H1 (cell line): ENCODE data around the gene TMEM52B. TPM values are rescaled to one million over a fixed set of nuclear protein-coding genes. Genes with fewer than 3 reads are reported as not detected.

Experiments
- CTCF ChIA-PET: fragments of 300-600 bp; sonication (Branson Sonifier 250); formaldehyde crosslinking; loops from one replicate; lab custom pipeline; 2021; ENCODE audit not compliant: partially characterized antibody; lab: Charles Lee
- POLR2A ChIA-PET: fragments of 300-600 bp; sonication (Branson Sonifier 250); formaldehyde crosslinking; loops from one replicate; lab custom pipeline; 2021; ENCODE audit warnings: inconsistent platforms; ENCODE audit not compliant: partially characterized antibody; lab: Charles Lee
- DNase-seq, 2 experiments: peaks; one replicate each; pipeline versions ENCODE4 v3.0.0 to v3.0.0-alpha.2; 2010 to 2022; ENCODE audit warnings: low spot score in 2 of 2, low read depth in 1 of 2, mixed read lengths in 1 of 2
- FAIRE-seq: peaks from 2 replicates; lab custom pipeline; 2011; peaks lifted over from hg19 to GRCh38; lab: Jason Lieb, UNC
- H2AFZ ChIP-seq: 2 replicates; pipeline ENCODE4 v1.8.1; 2012; ENCODE audit warnings: low read length, inconsistent platforms
- H2AK5ac ChIP-seq: 2 replicates; pipeline ENCODE4 v1.6.1; 2013; ENCODE audit warnings: low read depth, low read length
- H2BK120ac ChIP-seq: replicated peaks from 2 replicates; pipeline ENCODE3; 2013; ENCODE audit warnings: low read depth, low read length, inconsistent platforms
- H2BK12ac ChIP-seq: 2 replicates; pipeline ENCODE4 v1.6.1; 2013; ENCODE audit warnings: low read depth, low read length
- H2BK15ac ChIP-seq: 2 replicates; pipeline ENCODE4 v1.6.1; 2013; ENCODE audit warnings: low read length
- H2BK20ac ChIP-seq: 2 replicates; pipeline ENCODE4 v1.6.1; 2013; ENCODE audit warnings: low read length
- H2BK5ac ChIP-seq: 2 replicates; pipeline ENCODE4 v1.6.1; 2013; ENCODE audit warnings: low read depth, low read length
- H3K14ac ChIP-seq: 2 replicates; pipeline ENCODE4 v1.6.1; 2013; ENCODE audit warnings: inconsistent platforms; ENCODE audit not compliant: insufficient read length
- H3K18ac ChIP-seq: 2 replicates; pipeline ENCODE4 v1.6.1; 2013; ENCODE audit warnings: low read length; ENCODE audit errors: extremely low read depth
- H3K23ac ChIP-seq: 2 replicates; pipeline ENCODE4 v1.6.1; 2013; ENCODE audit warnings: inconsistent platforms; ENCODE audit not compliant: insufficient read length
- H3K23me2 ChIP-seq: 2 replicates; pipeline ENCODE4 v1.6.1; 2013; ENCODE audit warnings: low read depth, low read length
- H3K27ac ChIP-seq: 2 replicates; pipeline ENCODE4 v1.6.1; 2011; ENCODE audit warnings: low read depth, low read length, inconsistent platforms
- H3K27me3 ChIP-seq, 4 experiments: replicated peaks in 1 of 4; 1 replicate in 1 of 4; 2 replicates in 3 of 4; pipeline versions ENCODE4 v1.6.1 to v1.8.1; 2011 to 2013; ENCODE audit warnings: low read length in 3 of 4, mild to moderate bottlenecking in 3 of 4, inconsistent platforms in 2 of 4, mixed read lengths in 2 of 4, moderate library complexity in 1 of 4; ENCODE audit not compliant: control insufficient read depth in 3 of 4, insufficient read depth in 3 of 4; ENCODE audit errors: extremely low read depth in 1 of 4
- H3K36me3 ChIP-seq, 4 experiments: 2 replicates each; pipeline versions ENCODE4 v1.6.1 to v1.8.1; 2011 to 2013; ENCODE audit warnings: mild to moderate bottlenecking in 4 of 4, low read length in 3 of 4, moderate library complexity in 2 of 4, control low read depth in 1 of 4, inconsistent platforms in 1 of 4; ENCODE audit not compliant: insufficient read depth in 4 of 4, control insufficient read depth in 2 of 4
- H3K4ac ChIP-seq: replicated peaks from 2 replicates; pipeline ENCODE3; 2013; ENCODE audit warnings: low read length, low read depth, mixed read lengths, inconsistent platforms; ENCODE audit not compliant: insufficient read length
- H3K4me1 ChIP-seq, 4 experiments: replicated peaks in 1 of 4; 1 replicate in 1 of 4; 2 replicates in 3 of 4; pipeline versions ENCODE4 v1.6.1 to v1.8.1; 2011 to 2013; ENCODE audit warnings: low read length in 3 of 4, inconsistent platforms in 2 of 4, mixed read lengths in 1 of 4; ENCODE audit not compliant: insufficient read depth in 4 of 4, control insufficient read depth in 3 of 4
- H3K4me2 ChIP-seq, 2 experiments: 2 replicates each; pipeline versions ENCODE4 v1.6.1 to v1.8.1; 2011 to 2013; ENCODE audit warnings: low read depth in 2 of 2, low read length in 2 of 2, control low read depth in 1 of 2, inconsistent platforms in 1 of 2, mild to moderate bottlenecking in 1 of 2; ENCODE audit not compliant: insufficient read depth in 1 of 2
- H3K4me3 ChIP-seq, 4 experiments: fragments of 200-600, 300-600 bp in 1 of 4; sonication (generic), shearing (Covaris generic), sonication (Bioruptor Twin) in 1 of 4; 2 replicates each; pipeline versions ENCODE4 v1.5.1 to v1.8.1; 2011 to 2016; ENCODE audit warnings: low read length in 4 of 4, low read depth in 3 of 4, control low read depth in 2 of 4, inconsistent platforms in 2 of 4, mild to moderate bottlenecking in 2 of 4, mixed read lengths in 1 of 4, moderate library complexity in 1 of 4; ENCODE audit not compliant: insufficient read depth in 2 of 4; ENCODE audit errors: extremely low read depth in 1 of 4
- H3K56ac ChIP-seq: replicated peaks from 2 replicates; pipeline ENCODE3; 2013; ENCODE audit warnings: low read depth, mild to moderate bottlenecking, mixed read lengths, low read length, inconsistent platforms; ENCODE audit not compliant: insufficient read length
- H3K79me1 ChIP-seq: 2 replicates; pipeline ENCODE4 v1.6.1; 2013; ENCODE audit warnings: low read depth, low read length, control low read depth
- H3K79me2 ChIP-seq, 2 experiments: 2 replicates each; pipeline versions ENCODE4 v1.6.1 to v1.8.1; 2012 to 2013; ENCODE audit warnings: low read length in 2 of 2, mild to moderate bottlenecking in 2 of 2, inconsistent platforms in 1 of 2; ENCODE audit not compliant: insufficient read depth in 2 of 2, control insufficient read depth in 1 of 2
- H3K9ac ChIP-seq, 4 experiments: replicated peaks in 1 of 4; 1 replicate in 1 of 4; 2 replicates in 3 of 4; pipeline versions ENCODE4 v1.6.1 to v1.8.1; 2011 to 2013; ENCODE audit warnings: low read depth in 3 of 4, low read length in 3 of 4, control low read depth in 2 of 4, mild to moderate bottlenecking in 2 of 4, moderate library complexity in 2 of 4, inconsistent platforms in 1 of 4; ENCODE audit errors: extremely low read depth in 1 of 4
- H3K9me3 ChIP-seq, 2 experiments: 2 replicates each; pipeline versions ENCODE4 v1.6.1 to v1.8.1; 2012 to 2013; ENCODE audit warnings: mild to moderate bottlenecking in 2 of 2, moderate library complexity in 2 of 2, control low read depth in 1 of 2, inconsistent platforms in 1 of 2, low read depth in 1 of 2, low read length in 1 of 2, mixed read lengths in 1 of 2; ENCODE audit not compliant: insufficient read depth in 2 of 2
- H4K20me1 ChIP-seq, 2 experiments: replicated peaks in 1 of 2; 2 replicates each; pipeline versions ENCODE3 to v1.8.1; 2011 to 2013; ENCODE audit warnings: inconsistent platforms in 2 of 2, low read length in 2 of 2, mild to moderate bottlenecking in 1 of 2; ENCODE audit not compliant: insufficient read depth in 2 of 2, control insufficient read depth in 1 of 2
- H4K5ac ChIP-seq: 2 replicates; pipeline ENCODE4 v1.6.1; 2013; ENCODE audit warnings: low read length, low read depth, mixed read lengths, inconsistent platforms; ENCODE audit not compliant: insufficient read length
- H4K8ac ChIP-seq: 2 replicates; pipeline ENCODE4 v1.8.0; 2013; ENCODE audit warnings: mild to moderate bottlenecking, moderate library complexity, low read length, inconsistent platforms; ENCODE audit not compliant: insufficient read depth; ENCODE audit errors: extremely low read depth
- H4K91ac ChIP-seq: replicated peaks from 2 replicates; pipeline ENCODE3; 2013; ENCODE audit warnings: low read length, mixed read lengths, inconsistent platforms; ENCODE audit not compliant: insufficient read length
- ASH2L ChIP-seq: fragments of 200-600, 300-600 bp; sonication (generic); IDR thresholded peaks from one replicate; pipeline ENCODE4 v1.7.1; 2017; ENCODE audit warnings: low read length
- RBBP5 ChIP-seq: IDR thresholded peaks from 2 replicates; pipeline ENCODE4 v1.7.1; 2012; ENCODE audit warnings: low read depth, mild to moderate bottlenecking, inconsistent platforms, low read length, moderate library complexity, borderline replicate concordance
- RFX5 ChIP-seq: IDR thresholded peaks from 2 replicates; pipeline ENCODE4 v1.6.1; 2011; ENCODE audit warnings: low read depth, low read length, improper control_type of control experiment, borderline replicate concordance
- SAP30 ChIP-seq: fragments of 300-600 bp; sonication (generic); IDR thresholded peaks from 2 replicates; pipeline ENCODE4 v1.7.1; 2012; ENCODE audit warnings: low read length, moderate library complexity, mild to moderate bottlenecking, inconsistent platforms; ENCODE audit not compliant: insufficient read depth, insufficient replicate concordance
- SIRT6 ChIP-seq: IDR thresholded peaks from one replicate; pipeline ENCODE4 v1.7.1; 2012; ENCODE audit warnings: low read length, inconsistent platforms
- SP1 ChIP-seq: IDR thresholded peaks from 2 replicates; pipeline ENCODE4 v1.6.1; 2011; ENCODE audit warnings: low read depth, low read length
- SP2 ChIP-seq: IDR thresholded peaks from 2 replicates; pipeline ENCODE4 v1.6.1; 2012; ENCODE audit warnings: mild to moderate bottlenecking, low read length, inconsistent platforms
- SRF ChIP-seq: IDR thresholded peaks from 2 replicates; pipeline ENCODE4 v1.6.1; 2011; ENCODE audit warnings: mild to moderate bottlenecking, low read depth, low read length, moderate library complexity
- TAF1 ChIP-seq: IDR thresholded peaks from 2 replicates; pipeline ENCODE4 v1.6.1; 2011; ENCODE audit warnings: mild to moderate bottlenecking, low read depth, low read length
- TBP ChIP-seq: IDR thresholded peaks from 2 replicates; pipeline ENCODE4 v1.6.1; 2011; ENCODE audit warnings: low read depth, low read length, improper control_type of control experiment
- TEAD4 ChIP-seq: IDR thresholded peaks from 2 replicates; pipeline ENCODE4 v1.6.1; 2012; ENCODE audit warnings: low read depth, low read length, inconsistent platforms, mixed read lengths
- ZNF274 ChIP-seq: IDR thresholded peaks from 2 replicates; pipeline ENCODE4 v1.7.0; 2012; ENCODE audit warnings: low read length, borderline replicate concordance; ENCODE audit errors: extremely low read depth
- WGBS, 2 experiments: shearing (Covaris generic) in 1 of 2; methylation state at CpG; one replicate each; pipeline versions ENCODE4 v1.1.6 to v1.1.7; 2013 to 2015; ENCODE audit warnings: low lambda C conversion rate in 2 of 2, mixed read lengths in 2 of 2, inconsistent platforms in 1 of 2, low coverage in 1 of 2, missing lambda C conversion rate in 1 of 2; ENCODE audit not compliant: insufficient replicate concordance in 2 of 2, insufficient coverage in 1 of 2, insufficient read length in 1 of 2; ENCODE audit errors: extremely low coverage in 1 of 2, missing lambda C conversion rate in 1 of 2; 5-methylcytosine and 5-hydroxymethylcytosine counted together
- polyA plus RNA-seq, 7 experiments: library from polyadenylated mRNA; depleted of rRNA in 3 of 7; stranded (reverse) in 5 of 7; unstranded in 2 of 7; fragments of >200 nt in 5 of 7; fragments of 200-250 nt in 2 of 7; gene quantifications; 1 replicate in 5 of 7; 2 replicates in 1 of 7; 4 replicates in 1 of 7; pipeline versions ENCODE4 v1.2.1 to v1.2.3, GENCODE V29; 2011 to 2013; ENCODE audit warnings: missing spikeins in 2 of 7, mixed read lengths in 2 of 7
- total RNA-seq: library from RNA; stranded (reverse); fragmentation: NEBNext Ultra II Directional; extraction: Animal tissue kit (Norgen Biotek cat#: 25700); gene quantifications from 2 replicates; pipeline ENCODE4 v1.2.1, GENCODE V29; 2021

The TMEM52B gene
- total and polyA plus RNA-seq, 2 of the 8 experiments (the other 6 are each of a cell fraction or from before 2014, with no cell fraction given), result not detected

DNA sequence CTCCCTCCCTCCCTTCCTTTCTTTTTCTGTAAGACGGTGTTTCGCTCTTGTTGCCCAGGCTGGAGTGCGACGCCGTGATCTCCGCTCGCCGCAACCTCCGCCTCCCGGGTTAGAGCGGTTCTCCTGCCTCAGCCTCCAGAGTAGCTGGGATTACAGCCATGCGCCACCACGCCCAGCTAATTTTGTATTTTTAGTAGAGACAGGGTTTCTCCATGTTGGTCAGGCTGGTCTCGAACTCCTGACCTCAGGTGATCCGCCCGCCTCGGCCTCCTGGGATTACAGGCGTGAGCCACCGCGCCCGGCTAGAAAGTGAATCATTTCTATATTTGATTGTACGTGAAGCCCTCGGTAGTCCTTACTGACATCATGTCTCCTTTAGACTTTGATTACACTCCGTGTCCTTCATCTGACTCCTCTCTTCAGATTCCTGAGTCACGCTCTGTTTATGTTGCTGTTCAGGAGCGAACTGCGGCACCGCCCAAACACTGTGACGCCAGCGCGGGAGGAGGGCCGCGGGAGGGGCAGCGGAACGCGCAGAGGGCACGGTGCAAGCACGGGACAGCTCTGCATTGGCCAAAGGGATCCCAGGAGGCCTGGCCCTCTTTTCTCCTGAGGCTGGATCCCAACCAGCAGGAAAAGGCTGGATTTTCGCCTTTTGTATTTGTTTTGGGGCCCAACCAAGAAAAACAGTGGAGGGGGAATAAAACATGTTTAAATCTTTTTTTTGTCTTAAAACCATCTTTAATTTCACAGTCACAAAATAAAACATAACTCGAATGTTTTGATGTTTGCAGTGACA lies 33.3 kb downstream of the TMEM52B start:
- WGBS, 2 experiments, result 43% methylated on average over 37 of the region's 40 CpGs; no CpG with 5 or more reads in 1 of the 2 experiments
- FAIRE-seq, result peak; percentile 69
- no peak overlapping the region; the same call in 1 of the 2 replicates for H2AFZ ChIP-seq
- TF ChIP-seq SIRT6 (no peak), RBBP5 (no peak), SP1 (no peak), ASH2L (peak; percentile 25), SRF (no peak), RFX5 (no peak), TEAD4 (0 out of 2 replicates have a peak, but pooled peaks have one; percentile 44), TAF1 (peak; percentile 79), SP2 (no peak), SAP30 (no peak), ZNF274 (no peak), TBP (peak; percentile 81)

More for the DNA sequence above, 33.3 kb downstream of the TMEM52B start:
- Histone ChIP-seq H2BK20ac (no peak overlapping the region), H2AK5ac (no peak overlapping the region; the same call in 1 of the 2 replicates), H3K23ac (no peak overlapping the region), H3K4ac (no peak overlapping the region), H3K56ac (no peak overlapping the region), H3K79me1 (peaks cover 2% of the 10 kb centered on the region; the same call in 1 of the 2 replicates), H4K20me1 (no peaks in the 10 kb centered on the region), H3K4me1 (peaks cover 0 to 10% (median 3%) of the 10 kb centered on the region in 4 experiments; a peak in 5 of 7 replicates), H3K9me3 (no peaks in the 10 kb centered on the region), H3K27me3 (no peaks in the 10 kb centered on the region), H2BK12ac (peak overlapping the region; percentile 45; the same call in 1 of the 2 replicates), H4K5ac (peak overlapping the region; percentile 47), H3K79me2 (peaks cover 0 to 33% of the 10 kb centered on the region in 2 experiments; a peak in 3 of 4 replicates), H3K18ac (no peak overlapping the region), H3K9ac (peak overlapping the region in 3 of 4 experiments; percentile 69 to 88 (median 87); a peak in 5 of 7 replicates), H3K4me3 (peak overlapping the region; percentile 66 to 97 (median 88)), H2BK120ac (no peak overlapping the region), H2BK5ac (peak overlapping the region; percentile 26; the same call in 1 of the 2 replicates), H3K4me2 (peak overlapping the region; percentile 72 to 94), H4K8ac (peak overlapping the region; percentile 96), H2BK15ac (no peak overlapping the region), H3K27ac (peak overlapping the region; percentile 86), H4K91ac (no peak overlapping the region), H3K36me3 (no peaks in the 10 kb centered on the region; a peak in 1 of 8 replicates), H3K14ac (no peak overlapping the region), H3K23me2 (peaks cover 8% of the 10 kb centered on the region)
- peak; percentile 72 to 85 for DNase-seq
- ChIA-PET CTCF (interaction anchor here (2.3 kb wide), 1 partner anchor 16 kb away, joined by 5 read pairs; no protein-coding TSS in a partner anchor), POLR2A (interaction anchor here (0.6 to 3.1 kb wide), 5 partner anchors 8 to 510 kb away, joined by 3 to 14 read pairs (median 6); no protein-coding TSS in a partner anchor)
